HG03342 (cell line): ENCODE measurements around the gene PKHD1.
"Not testable (repeated sequence)": the region's sequence is repeated elsewhere in the genome, so short reads cannot be mapped to it uniquely, and the experiment has no call there.

Source experiments
- ATAC-seq: cut with Tn5 transposase; IDR thresholded peaks from one replicate; pipeline ENCODE4 v1.9.1; 2021; ENCODE audit warnings: mild to moderate bottlenecking, moderate library complexity; ENCODE audit not compliant: unreplicated experiment

Gene PKHD1

GRCh38 chr6:51868591-51869355 lies 218.6 kb downstream of the PKHD1 start:
- no peak for ATAC-seq

- ATAC-seq, result no peak
Measured at GRCh38 chr6:51866867-51867266, 220.5 kb downstream of the PKHD1 start.

GRCh38 chr6:51865996-51866395 lies 221.4 kb downstream of the PKHD1 start:
- ATAC-seq, result no peak

GRCh38 chr6:51865176-51865575 lies 222.2 kb downstream of the PKHD1 start:
- no peak for ATAC-seq

- ATAC-seq, result no peak
Measured at GRCh38 chr6:51857134-51857533, 230.3 kb downstream of the PKHD1 start.

- ATAC-seq, result no peak
Measured at GRCh38 chr6:51856508-51856907, 230.9 kb downstream of the PKHD1 start.

GRCh38 chr6:51855310-51856082 lies 231.9 kb downstream of the PKHD1 start:
- peak; percentile 80 for ATAC-seq

GRCh38 chr6:51854876-51855275 lies 232.5 kb downstream of the PKHD1 start:
- no peak for ATAC-seq

- no peak for ATAC-seq
Measured at GRCh38 chr6:51854347-51854746, 233.1 kb downstream of the PKHD1 start.

GRCh38 chr6:51853109-51853508 lies 234.3 kb downstream of the PKHD1 start:
- ATAC-seq, result not testable (repeated sequence)

- ATAC-seq, result no peak
Measured at GRCh38 chr6:51846531-51846930, 240.9 kb downstream of the PKHD1 start.

GRCh38 chr6:51844336-51844735 lies 243.1 kb downstream of the PKHD1 start:
- no peak for ATAC-seq

GRCh38 chr6:51843456-51844056 lies 243.9 kb downstream of the PKHD1 start:
- no peak for ATAC-seq

- ATAC-seq, result no peak
Measured at GRCh38 chr6:51842804-51843378, 244.5 kb downstream of the PKHD1 start.

- no peak for ATAC-seq
Measured at GRCh38 chr6:51842061-51842803, 245.2 kb downstream of the PKHD1 start.

GRCh38 chr6:51841626-51842025 lies 245.8 kb downstream of the PKHD1 start:
- ATAC-seq, result no peak

GRCh38 chr6:51839726-51840374 lies 247.6 kb downstream of the PKHD1 start:
- no peak for ATAC-seq

- no peak for ATAC-seq
Measured at GRCh38 chr6:51830666-51831065, 256.7 kb downstream of the PKHD1 start.

GRCh38 chr6:51827580-51827979 lies 259.8 kb downstream of the PKHD1 start:
- no peak for ATAC-seq

- ATAC-seq, result no peak
Measured at GRCh38 chr6:51824940-51825339, 262.5 kb downstream of the PKHD1 start.
